ENCODE results near the gene SLC38A9.
"Not testable (repeated sequence)": the region's sequence is repeated elsewhere in the genome, so short reads cannot be mapped to it uniquely, and the experiment has no call there.

The SLC38A9 gene

DNA sequence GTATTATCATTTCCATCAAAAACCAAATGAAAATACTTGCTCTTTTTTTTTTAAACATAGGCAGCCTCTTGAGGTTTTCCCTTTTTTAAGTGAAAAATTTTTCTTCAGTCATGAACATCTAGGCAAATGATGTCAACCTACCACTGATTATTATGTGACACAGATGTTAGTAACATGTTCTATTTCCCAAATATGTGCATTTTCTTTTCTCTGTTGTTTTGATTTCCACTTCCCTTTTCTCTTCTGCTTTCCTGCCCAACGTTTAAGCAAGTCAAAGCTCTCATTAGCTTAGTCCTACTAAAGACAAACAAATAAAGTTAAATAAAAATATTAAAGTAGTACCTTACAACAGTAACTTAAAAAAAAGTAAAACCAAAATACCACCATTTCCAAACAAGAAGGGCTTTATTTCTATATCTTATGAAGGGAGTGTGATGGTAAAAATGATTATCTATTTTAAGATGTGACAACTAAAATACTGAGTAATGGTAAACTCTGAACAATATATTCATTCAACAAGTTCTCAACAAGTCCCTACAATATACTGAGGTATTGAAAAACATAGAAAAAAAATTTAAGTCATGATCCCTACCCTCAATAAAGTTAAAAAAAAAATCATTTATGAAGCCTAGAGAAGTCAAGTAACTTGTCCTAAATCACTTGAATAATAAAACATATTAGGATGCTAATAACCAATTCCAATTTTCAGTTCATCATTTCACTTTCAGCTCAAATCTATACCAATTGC, 9.4 kb downstream of the SLC38A9 start:
- no peak for DNase-seq

DNA sequence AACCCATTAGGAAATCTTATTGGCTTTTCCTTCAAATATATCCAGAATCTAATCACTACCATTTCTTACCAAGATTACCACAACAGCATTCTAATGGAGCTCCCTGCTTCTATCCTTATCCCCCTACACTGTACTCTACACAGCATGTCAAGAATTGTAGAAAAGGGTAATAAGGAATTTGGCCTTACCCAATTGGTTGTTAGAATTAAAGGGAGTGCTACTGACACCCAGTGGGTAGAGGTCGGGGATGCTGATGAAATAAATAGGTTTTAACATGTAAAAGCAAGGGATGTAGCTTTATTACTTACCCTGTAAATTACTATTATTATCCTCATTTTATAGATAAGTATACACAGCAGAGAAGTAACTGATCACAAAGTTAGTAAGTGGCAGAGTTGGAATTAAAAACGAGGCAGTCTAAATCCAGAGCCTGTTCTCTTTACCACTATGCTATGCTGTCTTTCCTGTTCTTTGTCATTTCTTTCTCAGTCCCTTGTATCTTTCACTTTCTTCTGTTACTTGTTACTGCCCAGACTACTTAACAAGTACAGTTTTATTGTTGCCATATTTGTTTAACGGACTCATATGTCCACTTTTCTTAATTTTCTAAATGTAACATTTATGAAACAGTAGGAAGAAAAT, 10.5 kb downstream of the SLC38A9 start:
- DNase-seq: no peak

DNA sequence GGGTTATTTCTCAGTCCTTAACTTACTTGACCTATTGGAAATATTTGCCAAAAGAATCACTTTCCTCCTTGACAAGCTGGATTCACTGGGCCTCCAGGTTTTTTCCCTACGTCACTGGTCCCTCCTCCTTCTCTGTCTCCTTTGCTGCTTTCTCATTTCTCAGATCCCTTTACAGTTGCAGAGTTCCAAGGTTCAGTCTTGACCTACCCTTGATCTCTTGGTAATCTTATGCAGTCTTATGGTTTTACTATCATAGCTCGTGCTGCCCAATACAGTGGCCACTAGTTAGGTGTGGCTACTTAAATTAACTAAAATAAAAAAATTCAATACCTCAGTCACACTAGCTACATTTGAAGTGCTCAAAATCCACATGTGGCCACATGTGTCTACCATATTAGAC, 11.4 kb downstream of the SLC38A9 start:
- DNase-seq: no peak

DNA sequence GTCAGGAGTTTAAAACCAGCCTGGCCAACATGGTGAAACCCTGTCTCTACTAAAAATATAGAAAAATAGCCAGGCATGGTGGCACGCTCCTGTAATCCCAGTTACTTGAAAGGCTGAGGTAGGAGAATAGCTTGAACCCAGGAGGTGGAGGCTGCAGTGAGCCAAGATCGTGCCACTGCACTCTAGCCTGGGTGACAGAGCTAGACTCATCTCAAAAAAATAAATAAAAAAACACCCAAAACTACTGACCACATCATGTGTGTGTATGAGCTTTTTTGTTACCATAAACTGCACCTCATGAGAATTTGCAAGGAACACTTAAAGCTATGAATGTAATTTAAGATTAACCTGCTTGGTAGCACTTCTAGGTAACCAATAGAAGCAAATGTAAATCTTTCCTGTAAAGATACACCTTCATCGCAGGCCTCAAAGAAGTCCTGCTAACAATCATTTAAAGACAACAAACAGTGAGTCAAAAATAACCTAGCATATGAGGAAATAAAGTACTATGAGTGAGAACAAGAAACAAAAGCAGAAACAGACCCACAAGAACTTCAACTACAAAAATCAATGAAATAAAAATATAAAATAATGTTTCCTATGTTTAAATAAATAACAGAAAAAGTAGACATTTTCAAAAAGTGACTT, 13.0 kb downstream of the SLC38A9 start:
- no peak for DNase-seq

DNA sequence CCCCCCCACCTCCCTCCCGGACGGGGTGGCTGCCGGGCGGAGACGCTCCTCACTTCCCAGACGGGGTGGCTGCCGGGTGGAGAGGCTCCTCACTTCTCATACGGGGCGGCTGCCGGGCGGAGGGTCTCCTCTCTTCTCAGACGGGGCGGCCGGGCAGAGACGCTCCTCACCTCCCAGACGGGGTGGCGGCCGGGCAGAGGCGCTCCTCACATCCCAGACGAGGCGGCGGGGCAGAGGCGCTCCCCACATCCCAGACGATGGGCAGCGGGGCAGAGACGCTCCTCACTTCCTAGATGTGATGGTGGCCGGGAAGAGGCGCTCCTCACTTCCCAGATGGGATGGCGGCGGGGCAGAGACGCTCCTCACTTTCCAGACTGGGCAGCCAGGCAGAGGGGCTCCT, 15.4 kb downstream of the SLC38A9 start:
- DNase-seq: not testable (repeated sequence)

DNA sequence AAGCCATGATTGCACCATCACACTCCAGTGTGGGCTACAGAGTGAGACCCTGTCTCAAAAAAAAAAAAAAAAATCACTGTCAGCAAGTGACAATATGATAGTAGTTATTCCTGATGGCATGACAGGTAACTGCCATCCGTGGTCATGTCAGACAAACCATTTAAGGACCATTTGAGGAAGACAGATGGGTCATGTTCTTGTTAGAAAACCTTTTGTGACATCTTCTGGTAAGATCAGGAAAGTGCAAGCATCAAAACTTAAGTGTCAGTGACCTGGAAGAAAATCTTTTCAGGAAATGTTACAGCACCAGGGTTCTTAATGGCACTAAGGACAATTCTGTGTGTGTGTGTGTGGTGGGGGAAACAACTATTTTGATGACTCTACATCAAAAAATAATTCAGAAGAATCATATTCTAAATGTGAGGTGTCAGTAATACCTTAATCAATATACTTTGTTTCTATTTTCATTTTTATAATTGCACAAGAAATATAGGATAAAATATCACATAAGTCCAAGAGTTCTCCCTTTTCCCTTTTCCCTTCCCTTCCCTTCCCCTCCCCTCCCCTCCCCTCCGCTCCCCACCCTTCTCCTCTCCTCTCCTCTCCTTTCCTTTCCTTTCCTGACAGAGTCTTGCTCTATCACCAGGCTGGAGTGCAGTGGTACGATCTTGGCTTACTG, 17.8 kb downstream of the SLC38A9 start:
- DNase-seq: no peak

DNA sequence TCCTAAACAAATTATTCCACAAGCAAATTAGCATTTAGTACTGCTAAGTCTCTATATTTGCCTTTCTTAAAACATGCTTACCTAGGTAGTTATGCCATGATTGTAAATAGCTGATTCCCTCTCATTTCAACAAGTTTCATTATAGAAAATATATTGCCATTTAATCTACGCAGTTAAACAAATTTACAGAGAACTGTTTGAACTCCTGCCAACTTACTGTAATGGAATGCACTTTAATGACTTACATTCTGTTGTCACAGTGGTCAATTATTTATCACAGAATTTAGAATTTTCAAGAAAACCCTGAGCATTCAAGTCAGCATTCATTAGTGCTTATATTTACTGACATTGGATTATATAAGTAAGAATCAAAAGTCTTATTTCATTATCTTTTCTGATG, 19.6 kb downstream of the SLC38A9 start:
- no peak for DNase-seq

DNA sequence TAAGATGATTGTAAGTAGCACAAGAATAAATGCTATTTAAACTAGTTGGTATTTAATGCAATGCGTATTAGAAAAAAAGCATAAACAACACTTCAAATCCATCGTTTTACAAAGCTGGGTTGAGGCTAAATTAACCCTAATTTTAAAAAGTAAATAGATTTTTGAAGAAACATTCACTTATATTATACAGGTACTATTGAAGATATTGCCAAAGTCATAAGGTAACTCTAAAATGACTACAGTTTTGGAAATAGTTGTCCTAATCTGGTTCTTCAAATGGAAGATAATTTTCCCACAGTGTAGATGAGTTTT, 20.1 kb downstream of the SLC38A9 start:
- no peak for DNase-seq

DNA sequence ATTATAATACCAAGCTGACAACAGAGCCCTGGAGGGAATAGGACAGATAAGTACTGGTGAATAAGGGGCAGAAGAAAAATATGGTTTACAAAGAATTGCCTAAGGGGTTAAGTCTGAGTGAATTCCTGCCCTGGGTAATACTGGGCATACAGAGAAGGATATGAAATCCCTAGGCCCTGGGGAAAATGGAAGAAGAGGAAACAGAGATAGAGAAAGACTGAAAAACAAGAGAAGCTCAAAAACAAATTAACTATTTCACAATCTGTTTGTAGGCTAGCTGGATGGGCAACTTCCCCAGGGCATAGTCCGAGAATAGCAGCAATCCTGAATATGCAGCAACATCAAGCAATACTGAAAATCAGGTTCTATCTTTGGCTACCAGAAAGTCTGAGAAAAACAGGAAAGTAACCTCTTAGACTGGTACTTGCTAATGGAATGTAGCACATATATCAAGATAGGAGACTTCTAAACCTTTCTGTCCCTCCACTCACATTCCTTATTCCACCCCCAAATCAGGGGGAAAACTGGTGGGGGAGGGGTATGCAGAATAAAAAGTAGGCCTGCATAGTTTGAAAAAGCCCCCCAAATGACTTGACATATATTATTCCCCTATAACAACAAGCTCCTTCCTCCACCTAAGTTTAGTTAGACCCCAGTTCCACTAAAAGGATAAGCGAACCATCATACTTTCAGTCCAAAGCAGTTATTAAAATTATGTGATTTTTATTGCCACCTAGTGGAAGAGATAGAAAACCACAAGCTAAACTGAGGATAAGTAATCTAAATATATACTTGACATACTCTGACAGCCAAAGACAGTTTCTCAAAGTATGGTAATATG, 20.6 kb downstream of the SLC38A9 start:
- no peak for DNase-seq

DNA sequence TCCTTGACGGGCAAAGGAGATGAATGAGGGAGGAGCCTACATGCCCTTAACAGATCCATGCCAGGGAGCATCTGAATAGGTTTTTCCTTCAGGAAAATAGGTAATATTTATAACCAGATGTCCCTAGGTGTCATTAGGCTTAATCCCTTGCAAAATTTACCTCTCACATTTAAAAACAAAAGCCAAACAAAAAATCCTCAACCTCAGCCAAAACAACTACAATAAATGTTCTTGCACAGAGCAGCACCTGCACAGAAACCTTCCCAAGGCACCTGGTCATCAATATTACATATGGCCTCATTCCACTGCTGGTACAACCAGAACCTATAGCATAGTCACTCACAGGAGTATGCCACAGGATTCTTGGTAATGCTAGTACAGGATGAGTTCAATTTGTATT, 30.1 kb downstream of the SLC38A9 start:
- DNase-seq: no peak

DNA sequence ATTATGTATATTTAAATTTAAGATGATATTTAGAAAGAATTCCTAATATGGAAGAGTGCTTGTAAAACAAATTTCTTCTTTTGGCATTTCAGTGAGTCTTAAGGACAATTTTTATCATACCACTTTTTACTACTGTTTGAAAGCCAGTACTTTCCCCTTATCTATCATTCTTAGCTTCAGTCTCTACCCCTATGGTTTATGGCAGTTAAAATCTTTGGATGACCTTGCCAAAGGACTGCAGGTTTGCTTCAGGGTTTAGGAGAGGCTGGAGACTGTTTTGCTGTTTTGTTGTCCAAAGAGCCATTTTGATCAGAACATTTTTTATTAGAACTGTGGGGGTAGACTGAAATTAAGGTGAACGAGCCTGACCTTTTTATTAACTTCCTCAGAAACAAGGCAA, 30.8 kb downstream of the SLC38A9 start:
- DNase-seq: no peak

DNA sequence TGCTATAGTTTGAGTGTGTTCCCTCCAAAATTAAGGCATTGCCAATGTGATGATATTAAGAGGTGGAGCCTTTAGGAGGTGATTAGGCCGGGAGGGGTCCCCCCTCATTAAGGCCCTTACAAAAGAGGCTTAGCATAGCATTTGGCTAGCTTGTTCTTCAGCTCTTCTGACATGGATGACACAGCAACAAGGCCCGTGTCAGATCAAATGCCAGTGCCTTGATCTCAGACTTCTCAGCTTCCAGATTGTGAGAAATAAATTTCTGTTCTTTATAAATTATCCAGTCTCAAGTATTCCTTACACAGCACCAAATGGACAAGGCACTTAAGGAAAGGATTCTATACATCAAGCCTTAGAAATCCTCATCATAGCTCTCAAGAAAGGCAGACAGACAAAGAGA, 31.8 kb downstream of the SLC38A9 start:
- DNase-seq: no peak

DNA sequence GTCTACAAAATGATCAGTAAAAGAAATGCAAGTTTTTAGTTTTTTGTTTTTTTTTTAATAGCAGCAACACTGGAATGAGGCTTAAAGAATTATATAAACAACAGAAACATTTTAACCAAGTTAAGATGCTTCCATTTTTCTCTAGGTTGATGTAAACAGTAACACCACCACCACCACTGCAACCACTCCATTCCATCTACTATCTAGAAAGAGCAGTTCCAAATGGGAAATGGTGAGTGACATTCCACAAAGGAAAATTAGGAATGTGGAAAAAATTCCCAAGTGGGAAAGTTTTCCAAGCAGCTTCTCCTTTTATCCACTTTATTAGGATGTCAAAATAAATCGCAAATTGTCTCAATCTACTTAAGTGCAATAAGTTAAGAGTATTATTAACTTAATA, 32.6 kb downstream of the SLC38A9 start:
- DNase-seq: no peak

DNA sequence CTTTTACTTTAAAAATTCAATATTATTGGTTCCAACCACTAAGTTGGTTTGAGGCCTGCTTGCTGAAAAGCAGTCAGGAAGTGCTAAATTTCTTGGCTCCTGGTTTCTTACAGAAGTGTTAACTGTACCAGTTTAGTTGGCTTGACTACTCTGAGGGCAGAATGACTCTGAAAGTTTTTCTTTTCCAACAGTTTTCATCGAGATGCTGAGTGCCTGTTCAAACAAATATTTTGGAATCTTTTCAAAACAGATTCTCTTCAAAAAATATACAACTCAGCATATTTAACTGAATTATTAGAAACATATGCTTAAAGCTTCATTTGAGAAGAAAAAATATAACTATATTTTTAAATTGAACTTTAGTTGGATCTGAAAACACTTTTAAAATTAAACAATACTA, 37.0 kb downstream of the SLC38A9 start:
- no peak for DNase-seq

DNA sequence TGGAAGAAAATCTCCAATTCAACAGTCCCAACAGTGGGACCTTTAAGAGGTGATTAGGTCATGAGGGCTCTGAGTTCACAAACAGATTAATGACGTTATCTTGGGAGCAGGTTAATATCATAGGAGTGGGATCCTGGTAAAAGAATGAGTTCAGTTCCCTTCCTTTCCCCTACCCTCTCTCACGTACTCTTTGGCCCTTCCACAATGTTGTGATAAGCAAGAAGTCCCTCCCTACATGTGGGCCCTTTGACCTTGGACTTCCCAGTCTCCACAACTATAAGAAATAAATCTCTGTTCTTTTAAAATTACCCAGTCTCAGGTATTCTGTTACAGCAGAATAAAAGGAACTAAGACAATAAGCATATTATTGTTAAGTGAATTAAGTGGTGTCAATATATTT, 37.8 kb downstream of the SLC38A9 start:
- no peak for DNase-seq

DNA sequence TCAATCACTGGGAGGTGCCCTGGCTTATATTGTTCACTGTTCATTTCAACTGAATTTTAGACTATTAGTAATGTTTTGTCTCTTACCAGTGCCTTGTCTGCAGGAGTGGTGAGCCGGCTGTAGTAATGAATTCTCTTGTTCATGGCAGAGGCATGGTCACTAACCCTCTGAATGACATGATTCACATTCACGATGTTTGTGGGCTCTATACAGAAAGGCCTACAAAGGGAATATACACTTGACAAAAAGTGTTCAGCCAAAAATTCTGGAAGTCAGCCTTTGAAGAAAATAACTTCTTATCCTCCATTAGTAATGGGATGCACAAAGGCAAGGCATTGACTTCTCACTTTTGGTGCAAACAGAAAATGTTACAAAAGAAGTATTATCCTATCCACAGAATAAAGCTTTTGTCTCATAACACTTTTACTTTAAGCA, 39.6 kb downstream of the SLC38A9 start:
- DNase-seq: no peak

DNA sequence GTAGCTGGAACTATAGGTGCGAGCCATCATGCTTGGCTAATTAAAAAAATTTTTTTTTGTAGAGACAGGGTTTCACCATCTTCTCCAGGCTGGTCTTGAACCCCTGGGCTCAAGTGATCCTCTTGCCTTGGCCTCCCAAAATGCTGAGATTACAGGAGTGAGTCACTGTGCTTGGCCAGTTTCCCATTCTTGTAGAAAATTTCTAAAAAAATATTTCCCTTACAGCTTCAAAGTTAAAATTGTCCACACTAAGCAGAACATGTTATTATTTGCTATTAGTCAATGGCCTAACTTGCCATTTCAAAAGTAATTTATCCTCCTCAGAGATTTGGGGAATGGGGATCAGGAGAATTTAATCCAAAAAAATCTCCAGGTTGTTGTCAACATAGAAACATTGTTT, 40.1 kb downstream of the SLC38A9 start:
- DNase-seq: no peak

DNA sequence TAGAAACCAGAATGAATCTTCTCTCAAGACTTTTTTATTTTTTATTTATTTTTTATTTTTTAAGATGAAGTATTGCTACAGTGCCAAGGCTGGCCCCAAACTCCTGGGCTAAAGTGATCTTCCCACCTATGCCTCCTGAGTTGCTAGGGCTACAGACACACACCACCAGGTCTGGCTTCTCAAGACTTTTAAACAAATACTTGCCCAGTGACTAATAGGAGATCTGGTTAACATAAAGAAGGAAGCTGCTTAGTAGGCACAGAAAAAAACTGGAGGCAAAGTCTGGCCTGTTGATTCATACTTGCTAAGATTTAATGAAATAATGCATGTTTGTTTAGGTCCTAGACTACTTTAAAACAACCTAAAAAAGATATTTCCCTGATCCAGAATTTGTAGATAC, 43.8 kb downstream of the SLC38A9 start:
- no peak for DNase-seq

DNA sequence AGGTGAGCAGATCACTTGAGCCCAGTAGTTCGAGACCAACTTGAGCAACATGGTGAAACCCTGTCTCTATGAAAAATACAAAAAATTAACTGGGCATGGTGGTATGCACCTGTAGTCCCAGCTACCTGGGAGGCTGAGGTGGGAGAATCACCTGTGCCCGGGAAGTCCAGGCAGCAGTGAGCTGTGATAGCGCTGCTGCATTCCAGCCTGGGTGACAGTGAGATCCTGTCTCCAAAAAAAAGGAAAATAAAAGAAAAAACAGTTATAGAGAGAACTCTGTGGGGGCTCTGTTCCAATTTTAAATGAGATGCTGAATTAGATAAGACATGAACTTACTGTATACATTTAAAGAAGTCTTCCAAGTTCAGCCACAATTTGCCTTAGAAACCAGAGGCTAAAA, 44.2 kb downstream of the SLC38A9 start:
- DNase-seq: no peak

DNA sequence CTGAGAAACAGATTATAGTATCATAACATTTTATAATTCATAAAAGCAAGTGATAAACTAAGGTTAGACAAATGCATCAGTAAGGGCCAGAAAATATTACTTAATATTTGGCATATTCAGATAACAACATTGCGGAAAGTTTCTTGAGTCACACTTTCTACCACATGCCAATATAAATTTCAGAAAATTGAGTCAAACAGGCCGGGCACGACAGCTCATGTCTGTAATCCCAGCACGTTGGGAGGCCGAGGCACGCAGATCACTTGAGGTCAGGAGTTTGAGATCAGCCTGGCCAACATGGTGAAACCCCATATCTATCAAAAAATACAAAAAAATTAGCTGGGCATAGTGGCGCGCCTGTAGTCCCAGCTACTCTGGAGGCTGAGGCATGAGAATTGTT, 47.1 kb downstream of the SLC38A9 start:
- DNase-seq: no peak

DNA sequence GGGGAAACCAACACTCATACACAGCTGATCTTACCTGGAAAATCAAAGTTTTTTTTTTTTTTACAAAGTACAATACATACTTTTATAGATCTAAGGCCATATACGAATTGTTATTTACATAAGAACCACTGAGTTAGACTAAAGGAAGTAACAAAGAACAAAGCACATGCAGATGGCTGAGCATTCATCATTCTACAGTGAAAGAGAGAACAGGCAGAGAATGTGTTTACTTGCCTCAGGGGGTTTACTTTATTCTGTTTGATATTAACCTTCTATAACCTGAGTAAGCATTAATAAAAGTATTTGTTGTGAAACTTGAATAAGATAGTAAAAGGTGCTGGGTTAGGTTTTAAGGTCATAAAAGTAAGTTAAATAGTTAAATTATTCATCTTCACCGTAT, 54.7 kb downstream of the SLC38A9 start:
- no peak for DNase-seq

DNA sequence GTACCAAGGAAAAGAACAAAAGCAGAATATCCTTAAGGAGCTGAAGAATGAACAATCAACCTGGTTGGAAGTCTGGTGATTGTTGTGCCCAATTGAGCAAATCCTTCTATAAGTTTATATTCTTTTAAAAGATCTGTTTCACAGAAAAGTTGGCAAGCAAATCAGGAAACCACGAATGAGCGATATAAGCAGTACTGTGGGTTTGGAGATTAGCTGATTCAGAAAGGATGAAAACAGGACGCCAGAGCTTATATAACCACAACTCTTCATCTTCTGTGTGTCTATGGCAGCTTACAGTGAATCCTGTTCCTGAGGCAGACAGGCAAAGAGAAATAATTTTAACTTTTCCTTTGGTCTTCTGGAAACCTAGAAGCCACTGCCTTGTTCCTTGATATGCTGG, 61.7 kb downstream of the SLC38A9 start:
- DNase-seq: no peak

DNA sequence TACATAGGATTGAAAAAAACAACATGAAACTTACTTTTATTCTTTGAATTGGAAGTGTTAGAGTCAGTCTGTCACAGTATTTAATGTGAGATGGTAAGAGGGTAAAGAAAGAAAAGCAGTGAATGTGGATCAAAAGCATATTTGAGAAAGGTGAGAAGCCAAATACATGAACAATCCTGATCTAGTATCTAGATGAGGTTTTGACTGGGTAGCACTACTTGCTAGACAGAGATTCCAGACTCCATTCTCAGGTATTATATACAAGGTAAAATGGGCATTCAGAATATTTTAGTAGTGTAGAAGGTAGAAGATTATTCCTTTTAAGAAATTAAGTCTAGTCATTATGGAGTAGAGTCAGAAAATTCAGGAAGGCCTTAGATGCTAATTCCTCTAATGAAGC, 62.2 kb downstream of the SLC38A9 start:
- DNase-seq: no peak

All from activated CD4-positive, alpha-beta T cell treated with anti-CD3 and anti-CD28 coated beads for 4 hours (primary cell).